Lower leg skin (tissue), 3 donors: ENCODE results near the gene ITGAD.

ENCODE experiments used
- CTCF ChIP-seq, 3 donors: fragments of 450-650 bp; IDR thresholded peaks; one replicate each; pipeline ENCODE4 v1.5.1; 2016; ENCODE audit warnings: antibody characterized with exemption in 3 of 3, mild to moderate bottlenecking in 3 of 3, moderate library complexity in 2 of 3
- POLR2A ChIP-seq, 2 donors: fragments of 450-650 bp; IDR thresholded peaks; one replicate each; pipeline ENCODE4 v1.6.1; 2016 to 2017; ENCODE audit warnings: antibody characterized with exemption in 2 of 2, mild to moderate bottlenecking in 1 of 2, moderate library complexity in 1 of 2

- TF ChIP-seq CTCF (IDR thresholded peaks at IDR 0.05): no peak
- TF ChIP-seq POLR2A (IDR thresholded peaks at IDR 0.05): no peak
Observed at GRCh38 chr16:31355431-31356100, 37.6 kb upstream of the ITGAD start.
